Measurements from ENCODE around the gene SLC8A3.
"Not testable (repeated sequence)": the region's sequence is repeated elsewhere in the genome, so short reads cannot be mapped to it uniquely, and the experiment has no call there.

SLC8A3 gene, protein sequence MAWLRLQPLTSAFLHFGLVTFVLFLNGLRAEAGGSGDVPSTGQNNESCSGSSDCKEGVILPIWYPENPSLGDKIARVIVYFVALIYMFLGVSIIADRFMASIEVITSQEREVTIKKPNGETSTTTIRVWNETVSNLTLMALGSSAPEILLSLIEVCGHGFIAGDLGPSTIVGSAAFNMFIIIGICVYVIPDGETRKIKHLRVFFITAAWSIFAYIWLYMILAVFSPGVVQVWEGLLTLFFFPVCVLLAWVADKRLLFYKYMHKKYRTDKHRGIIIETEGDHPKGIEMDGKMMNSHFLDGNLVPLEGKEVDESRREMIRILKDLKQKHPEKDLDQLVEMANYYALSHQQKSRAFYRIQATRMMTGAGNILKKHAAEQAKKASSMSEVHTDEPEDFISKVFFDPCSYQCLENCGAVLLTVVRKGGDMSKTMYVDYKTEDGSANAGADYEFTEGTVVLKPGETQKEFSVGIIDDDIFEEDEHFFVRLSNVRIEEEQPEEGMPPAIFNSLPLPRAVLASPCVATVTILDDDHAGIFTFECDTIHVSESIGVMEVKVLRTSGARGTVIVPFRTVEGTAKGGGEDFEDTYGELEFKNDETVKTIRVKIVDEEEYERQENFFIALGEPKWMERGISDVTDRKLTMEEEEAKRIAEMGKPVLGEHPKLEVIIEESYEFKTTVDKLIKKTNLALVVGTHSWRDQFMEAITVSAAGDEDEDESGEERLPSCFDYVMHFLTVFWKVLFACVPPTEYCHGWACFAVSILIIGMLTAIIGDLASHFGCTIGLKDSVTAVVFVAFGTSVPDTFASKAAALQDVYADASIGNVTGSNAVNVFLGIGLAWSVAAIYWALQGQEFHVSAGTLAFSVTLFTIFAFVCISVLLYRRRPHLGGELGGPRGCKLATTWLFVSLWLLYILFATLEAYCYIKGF

DNA sequence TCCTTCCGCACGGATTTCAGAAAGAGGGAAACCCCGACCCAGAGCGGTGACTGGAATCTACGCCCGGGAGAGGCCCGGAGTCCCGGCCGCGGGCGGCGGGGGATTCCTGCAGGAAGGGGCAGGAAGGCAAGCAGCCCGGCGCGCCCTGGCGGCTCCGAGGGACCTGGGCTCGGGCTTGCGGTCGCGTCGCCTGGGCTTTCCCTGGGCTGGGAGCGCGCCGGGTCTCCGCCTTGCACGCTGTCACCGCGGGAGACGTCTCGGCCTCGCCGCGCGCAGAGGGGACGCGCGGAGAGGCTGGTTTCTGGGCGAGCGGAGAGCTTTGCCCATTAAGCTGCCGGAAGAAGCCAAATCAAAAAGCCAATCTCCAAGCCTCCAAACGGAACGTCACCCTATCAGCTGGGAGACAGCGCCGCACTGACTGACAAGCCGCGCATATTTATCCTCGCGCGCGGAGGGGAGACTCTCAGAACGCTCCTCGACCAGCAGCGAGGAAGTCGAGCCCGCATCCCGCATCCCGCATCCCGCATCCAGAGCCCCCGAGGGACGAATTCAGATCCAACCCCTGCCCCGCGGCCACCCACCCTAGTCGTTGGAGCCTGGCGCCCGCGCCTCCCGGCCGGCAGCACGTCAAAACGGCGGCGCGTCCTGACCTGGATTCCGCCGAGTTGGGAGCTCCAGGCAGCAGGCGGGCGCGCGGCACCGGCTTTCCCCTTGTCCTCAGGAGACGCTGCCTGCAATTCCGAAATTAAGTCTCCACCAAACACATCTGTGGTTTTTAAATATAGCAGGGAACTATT, at the start of gene SLC8A3:
TSS of gene SLC8A3 (minus strand) at position 293 of the 797 bp plus-strand sequence. CDS start 20,529 bp downstream, outside the sequence.
- DNase-seq = peak; percentile 9 to 24

DNA sequence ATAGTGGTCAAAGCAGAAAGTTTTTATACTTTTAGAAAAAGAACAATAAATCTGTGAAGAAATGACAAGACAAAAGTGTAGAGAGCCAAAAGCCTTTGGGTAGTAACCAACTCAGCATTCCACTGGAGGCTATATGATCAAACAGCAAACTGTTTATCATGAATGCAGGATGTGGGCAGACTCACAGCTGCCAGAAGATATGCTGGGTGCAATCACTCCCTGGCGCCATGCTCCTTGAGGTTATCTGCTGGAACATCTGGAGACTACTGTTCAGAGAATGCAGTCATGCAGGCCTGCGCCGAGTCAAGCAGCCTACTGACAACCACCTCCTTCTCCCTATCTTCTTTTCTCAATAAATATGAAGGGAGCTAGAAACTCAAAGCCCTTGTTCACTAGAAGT, 49.0 kb upstream of the SLC8A3 start:
- no peak for DNase-seq

DNA sequence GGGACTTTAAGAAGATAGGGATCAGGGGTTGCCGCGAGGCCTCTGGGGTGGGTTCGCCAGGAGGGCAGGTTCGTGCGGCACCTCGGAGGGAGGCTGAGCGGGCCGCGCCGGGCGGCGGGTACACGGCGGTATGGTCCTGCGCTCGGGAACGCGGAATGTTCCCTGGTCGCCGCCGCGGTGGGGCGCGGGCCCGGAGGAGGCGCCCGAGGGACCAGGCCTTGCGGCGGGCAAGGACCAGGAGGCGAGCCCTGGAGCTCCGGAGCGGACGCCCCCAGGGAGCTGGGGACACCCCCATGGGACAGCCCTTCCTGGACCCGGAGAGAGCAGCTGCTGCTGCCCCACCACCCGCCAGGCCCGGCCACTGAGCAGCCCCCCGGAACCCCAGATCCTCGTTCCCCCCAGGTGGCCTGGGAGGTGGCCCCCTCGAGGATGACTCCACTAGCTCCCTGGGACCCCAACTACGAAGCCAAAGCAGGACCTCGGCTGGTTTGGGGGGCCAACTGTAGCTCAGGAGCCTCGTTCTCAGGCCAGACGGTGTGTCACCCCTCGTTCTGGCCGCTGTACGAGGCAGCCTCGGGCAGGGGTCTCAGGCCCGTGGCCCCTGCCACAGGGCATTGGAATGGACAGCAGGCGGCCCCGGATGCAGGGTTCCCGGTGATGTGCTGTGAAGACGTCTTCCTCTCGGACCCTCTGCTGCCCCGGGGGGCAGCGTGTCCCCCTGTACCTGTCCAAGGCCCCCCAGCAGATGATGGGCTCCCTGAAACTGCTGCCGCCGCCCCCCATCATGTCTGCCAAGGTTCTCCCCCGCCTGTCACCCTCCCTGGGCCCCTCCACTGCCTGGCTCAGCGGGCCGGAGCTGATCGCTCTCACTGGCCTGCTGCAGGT, 45.6 kb upstream of the SLC8A3 start:
- DNase-seq = no peak

DNA sequence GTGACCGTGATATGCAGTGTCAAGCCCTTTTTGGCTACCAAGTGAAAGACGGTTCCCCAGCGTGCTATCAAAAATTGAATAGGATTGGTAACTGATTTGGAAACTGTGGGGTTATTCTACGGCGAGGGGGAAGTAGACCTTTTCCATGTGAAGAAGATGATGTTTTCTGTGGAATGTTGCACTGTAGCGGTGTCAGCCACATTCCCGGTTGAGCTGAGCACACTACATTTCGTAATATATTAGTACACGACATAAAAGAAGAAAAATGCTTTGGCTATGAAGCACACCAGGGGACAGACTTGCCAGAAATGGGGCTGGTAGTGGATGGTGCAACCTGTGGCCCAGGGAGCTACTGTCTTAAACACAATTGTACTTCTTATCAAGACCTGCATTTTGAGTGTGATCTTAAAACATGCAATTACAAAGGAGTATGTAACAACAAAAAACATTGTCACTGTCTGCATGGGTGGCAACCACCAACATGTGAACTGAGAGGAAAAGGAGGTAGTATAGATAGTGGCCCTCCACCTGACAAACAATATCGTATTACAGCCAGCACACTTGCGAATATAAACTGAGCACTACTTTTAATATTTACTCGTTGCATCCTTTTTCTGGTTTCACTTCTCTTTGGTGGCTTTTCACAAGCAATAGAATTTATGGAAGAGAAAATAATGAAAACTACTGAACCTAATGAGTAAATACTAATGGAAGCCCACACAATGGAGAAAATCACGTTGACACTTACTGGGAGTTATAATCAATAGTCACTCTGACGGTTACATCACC, 43.2 kb upstream of the SLC8A3 start:
- not testable (repeated sequence) for DNase-seq

DNA sequence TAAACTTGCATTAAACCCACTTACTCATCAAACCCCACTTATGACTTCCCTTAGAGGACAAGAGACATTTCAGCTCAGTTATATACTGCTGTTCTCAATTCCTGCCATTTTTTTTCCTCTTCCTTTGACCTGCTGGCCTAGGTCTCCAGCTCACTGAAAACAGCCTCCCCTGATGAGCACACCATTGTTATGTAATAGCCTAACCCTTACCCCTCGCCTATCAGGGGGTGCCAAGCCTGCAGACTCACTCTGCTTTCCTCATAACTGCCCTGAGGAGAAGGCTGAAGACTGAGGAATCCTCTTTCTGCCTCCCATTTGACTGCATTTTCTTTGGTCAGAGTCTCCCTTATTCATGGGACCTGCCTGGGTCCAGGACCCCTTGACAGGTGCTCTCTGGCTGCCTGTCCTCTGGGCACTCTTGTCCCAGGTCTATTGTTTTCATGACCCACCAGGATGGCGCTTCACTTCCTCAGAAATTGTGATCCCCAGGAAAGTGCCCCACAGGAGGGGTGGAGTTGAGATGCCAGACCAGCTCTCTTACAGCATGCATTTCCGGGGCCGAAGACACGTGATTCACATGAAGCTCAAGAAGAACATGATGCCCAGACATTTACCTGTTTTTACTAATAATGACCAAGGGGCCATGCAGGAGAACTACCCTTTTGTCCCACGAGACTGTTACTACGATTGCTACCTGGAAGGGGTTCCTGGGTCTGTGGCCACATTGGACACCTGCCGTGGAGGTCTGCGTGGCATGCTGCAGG, 41.3 kb upstream of the SLC8A3 start:
- DNase-seq = not testable (repeated sequence)

DNA sequence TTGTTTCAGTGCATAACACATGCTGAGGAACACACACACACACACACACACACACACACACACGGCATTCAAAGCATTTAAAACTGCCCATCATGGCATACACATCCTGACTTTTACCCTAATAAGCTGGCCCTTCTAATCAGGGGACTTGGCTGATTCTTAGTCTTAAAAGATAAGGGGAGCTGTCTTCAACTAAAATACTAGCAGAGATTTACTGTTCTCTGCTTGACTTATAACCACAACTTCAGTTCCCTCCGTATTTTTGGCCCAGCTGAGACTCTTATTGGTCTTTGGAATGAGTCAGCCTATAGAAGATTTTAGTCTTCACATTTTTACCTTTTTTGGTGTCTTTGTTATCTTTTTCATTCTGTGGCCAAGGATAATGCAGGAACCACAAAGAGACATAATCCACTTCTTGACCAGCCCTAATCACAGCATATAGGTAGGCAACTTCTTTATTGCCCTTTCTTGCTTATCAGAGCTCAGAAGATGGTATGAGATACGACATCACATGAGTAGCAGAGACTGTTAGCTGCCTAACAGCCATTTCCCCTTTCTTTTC, 25.1 kb upstream of the SLC8A3 start:
- DNase-seq = no peak

DNA sequence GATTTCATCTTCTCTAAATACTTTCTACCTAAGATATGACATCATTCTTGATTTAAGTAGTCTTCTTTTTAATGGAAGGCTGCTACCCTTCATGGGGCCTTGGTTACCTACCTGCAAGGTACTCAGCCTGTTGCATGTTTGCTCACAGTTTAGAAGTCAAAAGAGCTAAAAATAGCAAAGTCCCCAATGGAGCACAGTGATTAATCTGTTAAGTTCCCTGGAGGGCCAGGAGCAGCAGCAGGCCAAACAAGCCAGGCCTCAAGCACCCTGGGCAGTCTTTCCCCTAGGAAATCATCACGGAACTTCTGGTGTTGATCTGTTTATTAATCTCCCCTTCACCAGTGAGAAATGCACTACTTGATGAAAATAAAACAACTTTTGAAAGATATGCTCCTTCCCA, 24.0 kb upstream of the SLC8A3 start:
- DNase-seq = no peak

DNA sequence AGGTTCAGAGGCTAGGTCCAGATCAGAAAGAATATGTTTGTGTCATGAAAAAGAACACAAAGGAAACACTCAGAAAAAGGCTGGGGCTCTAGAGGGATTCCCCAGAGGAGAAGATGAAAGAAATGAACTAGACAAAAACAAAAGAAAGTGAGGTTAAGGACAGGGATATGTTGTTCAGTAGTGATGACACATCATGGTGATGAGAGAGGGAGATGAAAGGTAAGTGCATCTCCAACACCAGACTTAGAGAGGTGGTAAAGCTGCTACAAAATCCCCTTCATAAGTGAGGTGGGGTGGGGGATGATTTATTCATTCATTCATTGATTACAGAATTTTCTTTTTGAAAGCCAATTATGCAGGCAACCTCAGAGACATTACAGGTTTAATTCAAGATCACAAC, 19.6 kb upstream of the SLC8A3 start:
- no peak for DNase-seq

DNA sequence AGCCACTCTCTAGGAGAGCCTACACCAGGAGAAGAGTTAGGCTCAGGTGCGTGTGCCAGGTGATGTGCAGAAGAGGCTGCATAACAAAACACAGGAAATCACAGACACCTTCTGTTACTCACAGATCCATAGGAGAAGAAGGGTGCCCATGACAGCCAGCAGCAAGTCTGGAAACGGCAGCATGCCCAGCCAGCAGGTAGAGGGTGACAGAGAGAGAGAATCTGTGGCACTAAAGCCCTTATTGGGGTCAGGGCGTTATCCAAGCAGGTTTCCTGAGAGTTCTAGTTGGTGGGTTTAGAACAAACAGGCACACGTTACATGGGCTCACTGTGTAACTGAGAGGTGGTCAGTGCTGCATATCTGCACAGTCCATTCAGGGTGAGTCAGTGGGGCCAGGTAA, 14.9 kb upstream of the SLC8A3 start:
- DNase-seq = no peak

DNA sequence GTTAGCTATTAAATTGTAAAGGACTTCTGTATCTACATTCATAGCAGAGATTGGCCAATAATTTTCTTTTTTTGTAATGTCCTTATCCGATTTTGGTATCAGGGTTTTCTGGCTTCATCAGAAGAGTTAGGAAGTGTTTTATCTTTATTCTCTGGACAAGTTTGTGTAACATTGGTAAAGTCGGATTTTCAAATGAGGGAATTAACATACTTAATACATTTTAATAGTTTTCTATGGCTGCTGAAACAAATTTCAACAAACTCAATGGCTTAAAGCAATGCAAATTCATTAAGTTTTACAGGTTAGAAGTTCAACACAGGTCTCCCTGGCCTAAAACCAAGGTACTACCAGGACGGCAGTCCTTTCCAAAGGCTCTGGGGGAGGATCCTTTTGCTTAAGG, 13.2 kb upstream of the SLC8A3 start:
- no peak for DNase-seq

DNA sequence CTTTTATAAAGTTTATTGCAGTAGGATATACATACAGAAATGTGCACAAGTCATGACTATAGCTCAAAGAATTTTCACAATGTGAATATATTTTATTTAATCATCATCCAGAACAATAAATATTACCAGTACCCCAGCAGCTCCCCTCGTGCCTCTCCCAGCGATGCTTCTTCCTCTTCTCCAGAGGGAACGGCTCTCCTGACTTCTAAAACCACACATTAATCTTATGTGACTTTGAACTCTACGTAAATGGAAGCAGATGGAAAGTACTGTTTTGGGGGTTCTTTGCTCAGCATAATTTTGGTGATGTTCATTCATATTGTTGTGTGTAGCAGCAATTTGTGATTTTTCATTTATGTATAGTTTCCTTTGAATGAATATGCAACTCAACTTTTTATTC, 4.6 kb upstream of the SLC8A3 start:
- no peak for DNase-seq

DNA sequence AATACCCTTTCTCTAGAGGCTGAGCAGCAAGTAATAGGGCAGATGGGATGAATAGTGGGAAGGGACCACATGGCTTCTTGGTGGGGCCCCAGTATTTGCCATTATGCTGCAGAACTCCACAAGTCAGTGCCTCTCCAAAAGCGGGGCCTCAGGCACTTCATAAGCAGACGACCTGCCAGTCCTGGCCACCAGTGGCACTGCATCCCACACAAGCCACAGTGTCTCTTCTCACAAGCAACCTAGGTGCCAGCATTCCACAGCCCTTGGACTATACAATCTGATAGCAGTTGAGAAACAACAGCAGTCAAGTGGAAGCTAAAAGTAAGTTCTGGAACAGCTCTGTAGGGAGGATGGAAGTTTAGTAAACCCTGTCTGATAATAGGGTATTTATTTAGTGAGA, 4.2 kb upstream of the SLC8A3 start:
- no peak for DNase-seq

DNA sequence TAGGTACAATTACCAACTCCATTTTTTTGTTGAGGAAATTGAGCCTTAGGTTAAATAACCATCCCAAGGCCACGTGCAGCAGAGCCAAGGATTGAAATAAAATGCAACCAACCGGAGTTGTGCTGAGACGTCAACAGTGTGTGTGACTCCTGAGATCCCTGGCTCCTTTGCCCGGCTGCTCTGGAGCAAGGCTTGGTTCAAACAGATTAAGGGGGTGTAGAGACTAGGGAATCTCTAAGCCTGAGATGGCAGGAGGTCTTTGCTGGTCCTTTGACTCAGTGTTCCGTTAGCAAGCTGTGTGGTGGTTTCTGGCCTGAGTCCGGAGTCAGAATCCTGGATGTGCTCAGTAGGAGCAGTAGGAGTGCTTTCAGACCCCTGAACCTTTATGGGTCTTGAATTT, 1.4 kb upstream of the SLC8A3 start:
- DNase-seq = no peak

DNA sequence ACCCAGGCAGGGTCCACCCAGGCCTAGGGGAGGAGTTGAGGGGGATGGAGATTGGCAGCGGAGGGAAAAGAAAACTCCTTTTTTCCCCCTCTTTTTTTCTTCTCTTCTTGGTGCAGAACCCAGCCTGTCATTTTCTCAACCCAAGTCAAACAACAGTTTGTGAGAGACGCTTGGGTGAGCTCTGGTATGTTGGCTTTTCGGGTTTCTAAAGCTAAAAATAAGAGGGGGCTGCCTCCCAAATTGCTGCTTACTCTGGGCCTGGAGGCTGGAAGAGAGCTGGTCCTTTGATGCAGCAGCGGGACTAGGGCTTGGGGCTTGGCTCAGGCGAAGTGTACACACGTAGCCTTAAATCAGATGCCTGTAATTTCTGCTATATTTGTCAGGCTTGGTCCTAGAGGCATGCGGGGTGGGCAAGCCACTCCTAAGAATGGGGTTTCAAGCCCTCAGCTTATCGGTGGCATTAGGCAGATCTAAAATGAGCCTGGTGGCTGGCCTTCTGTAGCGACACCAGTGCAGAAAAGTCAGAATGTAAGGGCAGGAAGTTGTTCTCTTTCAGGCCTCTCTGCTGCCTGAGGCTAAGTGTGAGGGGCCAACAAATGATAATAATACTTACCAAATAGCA, 816 bp upstream of the SLC8A3 start:
- no peak for DNase-seq

DNA sequence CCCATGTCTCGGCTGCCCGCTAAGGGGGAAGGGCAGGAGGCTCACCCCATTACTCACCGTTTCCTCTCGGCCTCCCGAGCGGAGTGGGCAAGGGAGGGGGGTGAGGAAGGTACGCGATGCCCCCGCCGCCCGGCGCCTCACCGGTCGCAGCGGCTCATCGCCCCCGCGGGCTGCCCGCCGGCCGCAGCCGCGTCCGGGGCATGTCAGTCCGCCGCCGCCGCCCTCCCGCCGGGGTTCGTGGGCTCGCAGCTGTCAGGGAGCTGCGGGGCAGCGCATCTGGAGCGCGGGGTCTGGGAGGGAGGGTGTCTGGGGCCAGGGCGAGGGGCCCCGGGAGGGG, 461 bp downstream of the SLC8A3 start:
- DNase-seq = no peak

DNA sequence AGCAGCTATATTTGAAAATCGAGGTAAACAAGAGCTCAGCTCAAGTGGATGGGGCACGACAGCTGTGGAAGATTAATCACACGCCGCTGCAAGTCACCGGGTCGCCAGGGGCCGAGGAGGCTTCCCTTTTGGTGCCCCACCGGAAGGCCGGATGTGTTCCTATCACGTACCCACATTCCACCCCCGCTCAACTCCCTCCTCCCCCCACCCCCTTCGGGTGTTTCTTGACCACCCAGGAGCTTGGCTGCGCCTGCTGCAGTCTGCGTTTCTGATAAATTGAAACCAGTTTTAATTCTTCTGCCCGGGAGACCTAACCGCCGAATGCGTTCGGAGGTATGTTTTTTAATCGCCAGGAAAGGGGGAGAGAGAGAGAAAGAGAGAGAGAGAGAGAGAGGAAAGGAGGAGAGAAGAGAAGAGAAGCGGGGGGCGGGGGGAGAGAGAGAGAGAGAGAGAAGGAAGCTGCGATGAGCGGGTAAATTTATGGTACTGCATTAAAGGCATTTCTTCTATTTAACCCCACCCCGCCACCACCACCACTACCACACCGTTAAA, 1.8 kb downstream of the SLC8A3 start:
- peak; percentile 9 to 14 for DNase-seq

DNA sequence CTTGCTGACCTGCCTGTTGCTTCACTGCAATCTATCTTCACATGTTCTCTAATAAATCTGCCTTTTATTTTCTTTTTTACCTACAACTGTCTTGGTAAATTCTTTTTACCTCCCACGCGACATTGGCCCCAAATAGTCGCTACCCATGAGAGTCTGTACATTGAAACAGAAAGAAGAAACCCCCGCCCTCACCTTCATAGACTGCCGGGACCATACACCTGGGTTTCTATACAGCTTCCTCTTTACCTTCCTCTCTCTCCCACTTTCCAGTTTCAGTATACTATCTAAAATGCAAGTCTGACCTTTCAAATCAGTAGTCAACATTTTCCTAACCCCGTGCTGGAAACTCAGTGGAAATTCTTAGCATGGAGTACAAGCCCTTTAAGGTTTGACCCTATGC, 4.8 kb downstream of the SLC8A3 start:
- no peak for DNase-seq

DNA sequence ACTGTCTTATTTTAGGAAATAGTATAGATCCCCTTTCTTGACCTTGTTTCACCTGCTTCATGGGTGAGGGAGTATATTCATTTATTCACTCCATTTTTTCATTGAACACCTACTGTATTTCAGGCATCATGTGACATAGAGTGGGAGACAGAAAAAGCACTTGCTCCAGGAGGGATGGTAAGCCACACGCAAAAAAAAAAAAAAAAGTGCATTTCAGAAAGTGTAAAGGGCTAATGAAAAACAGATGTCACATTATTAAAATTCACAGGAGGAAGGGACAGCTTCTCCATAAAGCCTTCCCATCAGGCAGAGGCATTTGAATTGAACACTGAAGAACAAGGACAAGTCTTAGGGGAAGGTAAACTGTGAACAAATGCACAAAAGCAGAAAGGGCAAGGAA, 7.5 kb downstream of the SLC8A3 start:
- no peak for DNase-seq

DNA sequence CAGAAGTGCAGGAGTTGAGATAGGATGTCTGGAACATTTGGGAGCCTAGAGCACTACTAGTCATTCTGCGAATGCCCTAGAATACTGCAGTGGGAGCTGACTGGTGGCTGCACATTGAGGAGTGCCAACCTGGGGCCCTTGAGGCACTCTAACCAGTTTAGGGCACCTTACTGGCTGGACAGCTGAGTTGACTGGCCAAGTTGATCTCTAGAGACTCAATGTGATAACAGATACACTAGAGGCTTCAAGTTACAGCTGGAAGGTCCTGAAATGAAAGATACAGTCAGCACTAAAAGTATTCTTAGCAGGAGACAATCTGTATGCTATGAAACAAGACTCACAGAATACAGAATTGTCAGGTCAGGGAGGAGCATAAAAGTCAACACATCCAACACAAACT, 8.0 kb downstream of the SLC8A3 start:
- DNase-seq = no peak
